Stomach (tissue), 4 donors: Measurements from ENCODE around the gene MYBPC1.

Experiments
- CTCF ChIP-seq, 7 experiments: fragments of 450-650 bp in 4 of 7; fragments of 200-600 bp in 3 of 7; sonication (generic) in 3 of 7; IDR thresholded peaks; one replicate each; pipeline ENCODE4 v1.5.1; 2016 to 2019; ENCODE audit warnings: antibody characterized with exemption in 7 of 7, control low read depth in 2 of 7, mild to moderate bottlenecking in 1 of 7
- EP300 ChIP-seq: sonication (generic); formaldehyde crosslinking; IDR thresholded peaks from one replicate; pipeline ENCODE4 v1.6.1; 2017; ENCODE audit warnings: antibody characterized with exemption

- TF ChIP-seq CTCF (IDR thresholded peaks at IDR 0.05) (no peak), EP300 (no peak)
Observed at GRCh38 chr12:101694986-101695385, 100.2 kb downstream of the MYBPC1 start.
